ENCODE measurements around the gene PPP1R15B. TPM values are rescaled to one million over a fixed set of nuclear protein-coding genes. Genes with fewer than 3 reads are reported as not detected.
A peak's percentile ranks its signal among the peaks of the same experiment; 100 is the strongest.

Gene PPP1R15B
- total RNA-seq, 3 donors from 2014 or later: 56.7 to 60.2 (median 60.1) TPM

GRCh38 chr1:204409836-204410687 lies 1.6 kb downstream of the PPP1R15B start:
- TF ChIP-seq, protein P1, sequence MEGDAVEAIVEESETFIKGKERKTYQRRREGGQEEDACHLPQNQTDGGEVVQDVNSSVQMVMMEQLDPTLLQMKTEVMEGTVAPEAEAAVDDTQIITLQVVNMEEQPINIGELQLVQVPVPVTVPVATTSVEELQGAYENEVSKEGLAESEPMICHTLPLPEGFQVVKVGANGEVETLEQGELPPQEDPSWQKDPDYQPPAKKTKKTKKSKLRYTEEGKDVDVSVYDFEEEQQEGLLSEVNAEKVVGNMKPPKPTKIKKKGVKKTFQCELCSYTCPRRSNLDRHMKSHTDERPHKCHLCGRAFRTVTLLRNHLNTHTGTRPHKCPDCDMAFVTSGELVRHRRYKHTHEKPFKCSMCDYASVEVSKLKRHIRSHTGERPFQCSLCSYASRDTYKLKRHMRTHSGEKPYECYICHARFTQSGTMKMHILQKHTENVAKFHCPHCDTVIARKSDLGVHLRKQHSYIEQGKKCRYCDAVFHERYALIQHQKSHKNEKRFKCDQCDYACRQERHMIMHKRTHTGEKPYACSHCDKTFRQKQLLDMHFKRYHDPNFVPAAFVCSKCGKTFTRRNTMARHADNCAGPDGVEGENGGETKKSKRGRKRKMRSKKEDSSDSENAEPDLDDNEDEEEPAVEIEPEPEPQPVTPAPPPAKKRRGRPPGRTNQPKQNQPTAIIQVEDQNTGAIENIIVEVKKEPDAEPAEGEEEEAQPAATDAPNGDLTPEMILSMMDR (IDR thresholded peaks at IDR 0.05): no peak
- intact Hi-C loops (cut with DNase I, micrococcal nuclease): no loop called here
- no peak for DNase-seq
- Histone ChIP-seq H3K4me1 (ENCODE audit: low read depth) (peaks cover 4% of the 10 kb centered on the region), H3K9me3 (no peaks in the 10 kb centered on the region), H3K36me3 (ENCODE audit: low read depth) (peaks cover 3% of the 10 kb centered on the region), H3K4me3 (peak overlapping the region; percentile 95)
- ATAC-seq: peak; percentile 1

DNA sequence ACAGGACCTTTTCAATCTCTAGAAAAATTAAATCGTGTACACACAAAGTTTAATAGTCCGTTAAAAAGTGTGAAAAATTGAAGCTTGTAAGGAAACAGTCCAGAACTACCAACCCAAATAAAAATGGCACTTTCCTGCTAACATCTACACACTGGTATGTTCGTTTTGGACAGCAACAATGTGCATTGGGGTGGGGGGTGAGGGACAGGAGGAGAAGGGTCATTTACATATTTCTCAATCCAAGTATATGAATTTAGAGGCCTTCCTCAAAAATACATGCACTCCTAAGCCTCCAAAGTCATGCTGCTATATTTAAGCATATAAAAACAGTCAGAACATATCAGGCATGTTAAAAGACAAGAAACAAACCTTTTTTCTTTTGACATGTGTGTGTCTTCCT lies 2.5 kb downstream of the PPP1R15B start:
- peak overlapping the region; percentile 95 for H3K4me3 ChIP-seq
- TF ChIP-seq, protein P1 (IDR thresholded peaks at IDR 0.05): no peak
- intact Hi-C loops (cut with DNase I, micrococcal nuclease): no loop called here
- no peak for ATAC-seq
- H3K4me1 ChIP-seq (ENCODE audit: low read depth): peaks cover 4% of the 10 kb centered on the region
- peaks cover 3% of the 10 kb centered on the region for H3K36me3 ChIP-seq (ENCODE audit: low read depth)
- no peak for DNase-seq
- H3K9me3 ChIP-seq: no peaks in the 10 kb centered on the region

DNA sequence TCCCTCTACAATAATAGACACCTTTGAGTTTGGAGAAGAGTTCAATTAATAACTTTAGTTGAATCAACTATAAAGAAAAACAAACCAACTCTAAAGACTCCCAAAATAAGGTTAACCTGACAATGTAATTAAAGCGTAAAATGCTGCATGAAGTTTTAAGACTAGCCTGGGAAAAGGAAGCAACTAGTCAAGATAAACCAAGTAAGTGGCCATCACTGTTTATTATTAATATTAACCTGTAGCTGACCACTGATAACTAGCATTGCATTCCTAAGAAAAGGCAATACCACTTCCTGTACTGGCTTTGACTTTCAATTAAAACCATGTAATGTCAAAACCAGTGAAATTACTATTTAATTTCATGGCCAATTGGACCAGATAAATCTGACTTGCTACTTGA lies 3.0 kb downstream of the PPP1R15B start:
- Histone ChIP-seq H3K4me1 (ENCODE audit: low read depth) (peaks cover 4% of the 10 kb centered on the region), H3K36me3 (ENCODE audit: low read depth) (peaks cover 3% of the 10 kb centered on the region), H3K4me3 (peak overlapping the region; percentile 95), H3K9me3 (no peaks in the 10 kb centered on the region)
- intact Hi-C loops (cut with DNase I, micrococcal nuclease): no loop called here
- ATAC-seq (no peak), DNase-seq (no peak)
- TF ChIP-seq, protein P1 (IDR thresholded peaks at IDR 0.05): no peak

DNA sequence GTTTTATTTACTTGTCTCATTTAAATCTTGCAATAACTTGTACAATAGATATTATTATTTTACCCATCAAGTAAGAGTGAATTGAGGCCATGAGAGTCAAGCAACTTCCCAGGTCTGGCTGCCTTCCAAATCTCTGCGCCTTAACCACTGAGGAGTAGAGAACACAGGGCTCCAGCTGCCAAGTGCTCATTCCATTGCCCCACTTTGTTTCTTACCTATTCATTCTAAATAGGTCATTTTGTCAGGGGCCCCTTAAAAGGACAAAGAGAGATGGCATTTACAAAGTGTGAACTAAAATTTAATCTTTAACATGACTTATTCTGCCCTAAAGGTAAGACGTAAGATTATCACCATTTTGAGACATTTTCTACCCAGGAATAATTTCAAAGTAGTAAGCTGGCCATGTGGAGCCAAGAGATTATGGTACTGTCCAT lies 3.5 kb downstream of the PPP1R15B start:
- peak overlapping the region; percentile 95 for H3K4me3 ChIP-seq
- peaks cover 3% of the 10 kb centered on the region for H3K36me3 ChIP-seq (ENCODE audit: low read depth)
- TF ChIP-seq, protein P1 (IDR thresholded peaks at IDR 0.05): no peak
- peaks cover 4% of the 10 kb centered on the region for H3K4me1 ChIP-seq (ENCODE audit: low read depth)
- DNase-seq: peak in 2 of 3 donors; percentile 57 to 81
- no peak for ATAC-seq
- intact Hi-C loops (cut with DNase I, micrococcal nuclease): no loop called here
- no peaks in the 10 kb centered on the region for H3K9me3 ChIP-seq

- ATAC-seq: no peak
- TF ChIP-seq, protein P1 (IDR thresholded peaks at IDR 0.05): no peak
- H3K9me3 ChIP-seq: no peaks in the 10 kb centered on the region
- intact Hi-C loops (cut with DNase I, micrococcal nuclease): no loop called here
- H3K36me3 ChIP-seq (ENCODE audit: low read depth): peaks cover 3% of the 10 kb centered on the region
- peaks cover 4% of the 10 kb centered on the region for H3K4me1 ChIP-seq (ENCODE audit: low read depth)
- DNase-seq: peak in 1 of 3 donors; percentile 1
- H3K4me3 ChIP-seq: no peak overlapping the region
Observed at GRCh38 chr1:204407295-204407971, 4.2 kb downstream of the PPP1R15B start.

All from mucosa of descending colon (tissue), 3 donors.